Measurements from ENCODE around the gene KRT77. TPM values are rescaled to one million over a fixed set of nuclear protein-coding genes. Genes with fewer than 3 reads are reported as not detected.
"Not testable (repeated sequence)": the region's sequence is repeated elsewhere in the genome, so short reads cannot be mapped to it uniquely, and the experiment has no call there.

The KRT77 gene
- total RNA-seq, result not detected in 2 replicates

DNA sequence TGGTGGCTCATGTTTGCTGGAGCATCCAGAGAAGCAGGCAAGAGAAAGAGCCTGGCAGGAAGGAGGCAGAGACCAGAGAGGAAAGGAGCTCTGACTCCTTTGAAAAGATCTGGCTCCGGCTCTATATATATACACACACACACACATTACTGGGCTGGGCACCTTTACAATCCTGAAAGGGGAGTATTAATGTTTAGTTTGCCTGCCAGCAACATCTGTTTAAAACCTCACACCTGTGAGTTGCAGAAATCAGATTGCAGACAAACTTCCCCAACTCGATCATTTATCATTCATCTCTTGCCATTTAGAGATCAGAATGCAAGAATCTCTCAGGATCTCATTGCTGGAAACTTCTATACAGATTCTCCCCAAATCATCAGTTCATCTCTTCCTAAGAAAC, at the start of gene KRT77:
TSS of gene KRT77 (minus strand) at position 101 of the 400 bp plus-strand sequence. CDS start at position 11, 90 bp downstream.
- no peak for DNase-seq (ENCODE audit: low read depth, low spot score)

DNA sequence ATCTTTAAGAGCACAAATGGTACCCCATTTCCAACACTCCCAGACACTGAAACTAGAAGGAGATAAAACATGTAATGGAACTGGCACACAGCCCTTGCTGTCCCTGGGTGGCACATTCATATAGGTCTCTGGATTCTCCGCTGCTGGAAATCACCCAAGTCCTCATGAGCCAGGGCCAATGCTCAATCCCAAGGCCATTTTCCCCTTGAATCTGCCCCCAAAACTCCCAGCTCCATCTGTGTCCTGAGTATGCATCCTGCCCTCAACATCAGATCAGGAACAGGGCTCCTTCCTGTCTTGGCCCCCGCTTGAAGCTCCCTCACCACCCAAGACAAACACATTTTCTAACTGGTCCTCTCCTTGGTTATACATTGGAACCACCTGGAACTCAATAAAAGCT, 49.2 kb upstream of the KRT77 start:
- no peak for DNase-seq (ENCODE audit: low read depth, low spot score)

DNA sequence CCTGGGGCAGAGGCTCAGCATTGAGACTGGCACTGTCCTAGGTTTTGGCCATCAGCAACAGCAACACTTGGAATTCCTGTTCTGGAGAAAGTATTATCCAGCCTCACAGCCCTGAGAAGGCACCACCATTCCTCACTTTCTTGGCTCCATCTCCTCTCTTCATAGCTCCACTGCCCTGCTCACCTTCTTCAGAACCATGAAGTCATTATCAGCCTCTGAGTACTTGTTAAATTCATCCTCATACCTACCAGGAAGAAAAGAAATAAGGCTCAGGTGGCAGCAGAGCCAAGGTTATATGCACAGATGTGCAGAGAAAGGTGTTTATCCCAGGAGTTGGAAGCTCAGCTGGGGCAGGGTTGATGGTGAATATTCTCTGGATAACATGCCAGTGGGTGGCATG, 48.5 kb upstream of the KRT77 start:
- no peak for DNase-seq (ENCODE audit: low read depth, low spot score)

DNA sequence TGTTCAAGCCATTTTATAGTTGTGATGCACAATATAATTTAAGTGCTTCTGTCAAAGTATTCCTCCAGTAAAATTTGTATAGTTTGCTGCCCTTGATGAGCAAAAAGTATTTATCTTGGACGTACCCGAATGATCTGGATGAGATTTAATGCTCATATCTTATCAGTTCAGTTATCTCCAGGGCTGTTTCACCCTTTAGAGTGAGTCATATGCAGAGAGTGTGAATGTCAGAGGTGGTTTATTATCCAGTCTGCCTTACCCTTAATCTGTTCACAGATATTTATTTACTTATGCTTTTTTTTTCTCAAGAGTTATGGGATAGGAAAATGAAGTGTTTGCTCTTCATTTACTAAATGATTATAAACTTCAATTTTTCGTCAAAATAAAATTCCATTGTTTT, 47.2 kb upstream of the KRT77 start:
- not testable (repeated sequence) for DNase-seq (ENCODE audit: low read depth, low spot score)

DNA sequence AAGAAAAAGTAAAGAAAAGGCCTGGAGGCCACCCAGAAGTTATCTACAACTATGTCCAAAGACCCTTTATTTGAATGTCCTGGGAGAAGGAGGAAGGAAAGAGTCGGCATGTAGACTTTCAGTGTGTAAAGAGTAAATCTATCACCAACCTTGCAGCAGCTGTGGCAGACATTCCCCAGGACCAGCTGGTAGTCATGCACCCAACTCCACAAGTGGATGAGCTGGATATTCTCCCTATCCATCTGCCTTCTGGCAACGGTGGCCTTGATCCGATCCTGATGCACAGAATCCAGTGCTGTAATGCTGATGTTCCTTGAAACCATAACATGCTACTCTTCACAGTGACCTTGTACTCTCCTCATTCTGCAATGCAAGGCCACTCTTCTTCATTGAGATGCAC, 46.5 kb upstream of the KRT77 start:
- DNase-seq (ENCODE audit: low read depth, low spot score), result no peak

DNA sequence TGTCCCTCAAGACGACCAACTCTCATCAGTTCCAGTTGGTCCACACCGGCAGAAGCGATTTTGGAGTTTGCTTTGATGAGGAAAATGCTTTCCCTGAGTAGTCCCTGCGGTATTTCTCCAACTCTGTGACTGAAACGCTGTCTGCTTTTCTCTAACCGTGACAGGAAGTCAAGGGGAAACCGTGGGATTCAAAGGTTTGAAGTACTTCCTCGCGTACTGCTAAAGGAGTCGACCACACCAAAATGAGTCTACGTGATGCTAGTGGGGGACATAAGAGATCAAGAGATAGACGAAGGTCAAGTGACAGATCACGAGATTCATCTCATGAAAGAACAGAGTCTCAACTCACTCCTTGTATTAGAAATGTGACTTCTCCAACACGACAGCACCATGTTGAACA, 45.3 kb upstream of the KRT77 start:
- DNase-seq (ENCODE audit: low read depth, low spot score), result no peak

DNA sequence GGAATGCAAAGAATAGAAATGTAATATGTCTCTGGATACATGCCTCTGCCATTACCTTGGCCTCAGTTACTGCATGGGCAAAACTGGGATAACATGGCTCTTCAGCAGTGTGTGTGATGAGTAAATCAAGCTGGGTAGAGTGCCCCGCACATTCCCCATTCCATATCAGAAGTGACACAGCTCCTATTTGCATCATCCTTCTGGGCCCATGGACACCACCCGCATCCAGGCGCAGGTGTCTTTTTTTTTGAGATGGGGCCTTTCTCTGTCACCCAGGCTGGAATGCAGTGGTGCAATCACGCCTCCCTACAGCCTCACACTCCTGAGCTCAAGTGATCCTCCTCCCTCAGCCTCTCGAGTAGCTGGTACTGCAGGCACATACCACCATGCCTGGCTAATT, 42.2 kb upstream of the KRT77 start:
- no peak for DNase-seq (ENCODE audit: low read depth, low spot score)

DNA sequence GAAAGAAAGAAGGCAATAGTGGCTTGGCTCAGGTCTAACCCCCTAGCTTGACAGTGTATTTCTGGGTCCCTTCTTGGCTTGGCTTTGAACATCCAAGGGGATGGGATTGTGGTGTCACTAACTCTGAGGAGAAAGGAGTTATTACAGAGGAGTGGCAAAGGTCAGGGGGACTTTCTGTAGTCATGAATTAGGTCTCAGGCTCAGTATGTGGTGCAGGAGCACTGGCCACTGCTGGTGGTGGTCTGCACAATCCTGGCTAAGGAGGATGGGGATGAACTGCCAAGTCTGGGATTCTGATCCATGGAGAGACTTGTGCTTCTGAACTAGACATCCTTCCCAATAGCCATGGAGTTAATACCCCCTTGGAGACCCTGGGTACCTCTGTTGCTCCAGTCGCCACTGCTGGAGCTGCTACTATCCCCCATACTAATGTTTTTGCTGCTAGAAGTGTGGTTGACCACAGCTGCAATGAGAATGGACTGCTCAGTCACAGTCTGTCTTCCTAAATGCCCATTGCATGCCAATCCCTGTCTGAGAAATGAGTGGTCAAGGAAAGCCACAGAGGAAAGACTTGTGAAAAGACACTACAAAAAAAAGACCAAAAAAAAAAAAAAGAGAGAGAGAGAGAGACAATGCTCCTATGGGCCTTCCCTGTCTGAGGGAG, 41.3 kb upstream of the KRT77 start:
- DNase-seq (ENCODE audit: low read depth, low spot score), result no peak

DNA sequence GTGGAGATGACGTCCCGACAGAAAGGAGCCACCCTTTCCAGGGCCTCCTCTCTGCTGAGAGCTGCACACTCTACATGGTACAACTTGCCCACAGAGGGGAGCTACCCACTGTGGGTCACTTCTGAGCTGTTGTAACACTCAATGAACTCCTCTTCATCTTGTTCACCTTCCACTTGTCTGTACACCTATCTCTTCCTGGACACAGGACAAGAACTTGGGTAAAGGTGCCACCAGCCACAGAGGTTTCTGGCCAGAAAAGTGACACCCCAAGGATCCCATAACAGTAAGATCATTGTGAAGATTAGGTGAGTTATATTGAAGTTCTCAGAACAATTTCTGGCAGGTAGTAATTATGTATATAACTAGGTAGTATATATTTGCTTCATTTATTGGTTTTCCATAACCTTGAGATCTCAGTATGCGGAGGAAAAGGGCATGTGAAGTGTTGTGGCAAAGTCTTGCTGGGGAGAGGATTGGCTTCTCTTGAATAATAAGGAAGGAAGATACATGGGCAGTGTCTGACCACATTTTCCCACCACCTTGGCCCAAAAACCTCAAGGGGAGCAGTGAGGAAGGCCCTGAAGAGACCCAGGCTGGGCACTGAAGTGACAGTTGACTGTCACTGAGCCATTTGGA, 39.6 kb upstream of the KRT77 start:
- no peak for DNase-seq (ENCODE audit: low read depth, low spot score)

DNA sequence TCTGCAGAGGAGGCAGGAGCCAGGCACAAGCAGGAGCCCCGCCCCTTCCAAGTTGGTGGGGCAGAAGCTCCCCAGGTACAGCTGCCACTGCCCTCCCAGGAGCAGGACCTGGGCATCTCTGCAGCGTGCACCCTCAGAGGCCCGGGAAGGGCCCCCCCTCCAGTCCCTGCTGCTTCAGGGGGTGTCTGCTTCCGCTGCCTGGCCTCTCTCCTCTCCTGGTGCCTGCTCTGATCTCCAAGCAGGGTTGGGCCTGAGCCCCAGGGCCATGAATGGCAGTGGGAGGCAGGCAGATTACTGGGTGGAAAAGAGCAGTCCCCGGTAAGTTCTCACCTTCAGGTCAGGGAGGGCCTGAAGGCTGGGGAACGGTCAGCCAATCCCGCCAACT, 38.9 kb upstream of the KRT77 start:
- DNase-seq (ENCODE audit: low read depth, low spot score), result no peak

DNA sequence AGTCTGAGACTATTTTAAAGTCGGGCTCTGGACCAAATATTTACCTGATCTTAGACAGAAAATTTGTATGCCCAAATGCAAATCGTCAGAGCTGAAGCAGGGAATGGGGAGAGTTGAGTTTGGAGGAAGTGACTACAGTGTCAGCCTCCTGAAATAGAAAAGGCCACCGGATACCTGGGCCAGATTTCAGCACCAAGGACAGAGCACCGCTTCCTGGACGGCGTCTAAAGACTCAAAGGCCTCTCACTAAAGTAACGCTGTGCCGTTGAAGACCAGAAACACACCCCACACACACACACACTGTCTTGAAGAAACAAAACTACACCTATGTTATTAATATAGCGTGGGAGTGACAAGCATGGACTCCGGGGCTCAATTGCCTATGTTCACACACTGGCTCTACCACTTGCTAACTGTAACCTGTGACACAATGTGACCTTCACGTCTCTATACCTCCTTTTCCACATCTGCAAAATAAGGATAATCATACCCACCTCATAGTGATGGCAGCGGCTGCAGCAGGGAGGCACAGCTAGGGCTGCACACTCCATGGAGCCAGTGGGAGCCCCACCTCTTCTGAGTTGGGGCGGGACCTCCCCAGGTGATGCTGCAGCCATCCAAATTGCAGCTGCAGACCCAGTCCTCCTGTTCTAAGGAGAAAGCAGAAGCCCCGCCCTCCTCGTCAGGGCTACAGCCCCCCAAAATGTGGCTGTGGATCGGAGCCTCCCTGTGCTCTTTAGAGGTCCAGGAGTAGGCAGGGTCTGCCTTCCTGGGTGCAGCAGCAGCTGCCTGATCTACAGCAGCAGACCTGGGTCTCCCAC, 38.3 kb upstream of the KRT77 start:
- no peak for DNase-seq (ENCODE audit: low read depth, low spot score)

DNA sequence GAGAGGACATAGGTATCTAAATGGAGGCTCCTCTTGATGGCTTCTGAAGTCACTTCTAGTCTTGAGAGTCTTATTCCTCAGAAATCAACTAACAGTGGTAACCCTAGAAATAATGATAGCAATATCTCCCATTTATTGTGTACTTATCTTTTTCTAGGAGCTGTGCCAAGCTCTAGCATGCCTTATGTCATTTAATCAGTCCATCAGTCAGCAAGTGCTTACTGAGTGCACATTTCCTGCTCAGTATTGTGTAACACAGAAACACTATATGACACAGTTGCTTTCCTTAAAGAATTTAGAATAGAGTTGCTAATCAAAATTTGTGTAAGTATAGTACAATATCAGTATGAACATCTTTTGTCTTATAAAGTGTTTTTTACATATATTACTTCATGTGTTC, 37.3 kb upstream of the KRT77 start:
- DNase-seq (ENCODE audit: low read depth, low spot score), result no peak

DNA sequence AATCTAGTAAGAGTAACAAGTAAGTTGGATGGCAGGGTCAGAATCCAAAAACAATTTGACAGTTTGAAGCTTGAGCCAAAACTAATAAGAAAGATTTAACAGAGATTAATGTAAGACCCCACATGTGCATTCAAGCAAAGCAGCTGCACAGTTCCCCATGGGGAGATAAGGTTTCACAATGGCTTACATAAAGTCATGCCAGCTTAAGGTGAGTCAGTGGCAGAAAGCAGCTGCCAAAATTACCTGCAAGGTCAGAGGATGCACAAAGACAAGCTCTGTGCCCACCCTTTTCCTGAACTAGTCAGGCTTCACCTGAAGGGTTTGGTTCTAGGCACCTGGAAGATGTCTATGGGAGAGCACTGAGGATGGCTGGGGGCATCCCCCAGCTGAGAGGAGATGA, 36.6 kb upstream of the KRT77 start:
- DNase-seq (ENCODE audit: low read depth, low spot score), result no peak

DNA sequence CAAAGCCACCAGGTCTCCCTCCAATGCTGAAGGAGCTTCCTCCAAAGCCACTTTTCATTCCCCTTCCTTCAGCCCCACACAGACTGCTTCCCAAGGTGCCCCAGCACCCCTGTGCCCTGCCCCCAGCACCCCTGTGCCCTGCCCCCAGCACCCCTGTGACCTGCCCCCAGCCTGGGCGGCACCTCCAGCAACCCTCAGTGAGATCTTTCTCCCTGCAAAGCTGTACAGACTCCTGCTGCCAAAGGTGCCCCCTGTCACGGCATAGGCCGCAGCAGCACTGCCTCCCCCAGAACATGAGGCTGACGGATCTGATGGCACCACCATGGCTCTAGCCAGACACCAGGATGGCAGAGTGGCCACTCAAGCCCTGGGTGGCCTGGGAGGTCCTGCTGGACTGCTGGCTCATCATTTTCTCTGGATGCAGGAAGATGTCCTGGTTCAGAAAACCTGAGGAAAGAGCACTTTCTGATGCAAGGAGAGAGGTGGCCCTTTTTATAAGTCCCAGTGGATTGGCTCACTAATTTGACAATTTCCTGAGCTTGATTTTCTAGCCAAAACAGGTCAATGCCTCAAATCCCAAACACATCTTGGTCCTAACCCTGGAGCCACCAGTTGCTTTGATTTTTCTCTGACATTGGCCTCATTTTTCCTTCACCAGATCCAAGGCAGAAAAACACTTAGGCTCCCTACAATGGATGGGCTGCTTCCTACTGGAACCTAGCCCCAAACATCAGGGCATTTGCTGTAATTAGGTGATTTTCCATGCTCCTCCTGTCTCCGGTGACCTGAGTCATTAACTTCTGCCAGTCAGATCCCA, 32.7 kb upstream of the KRT77 start:
- no peak for DNase-seq (ENCODE audit: low read depth, low spot score)

DNA sequence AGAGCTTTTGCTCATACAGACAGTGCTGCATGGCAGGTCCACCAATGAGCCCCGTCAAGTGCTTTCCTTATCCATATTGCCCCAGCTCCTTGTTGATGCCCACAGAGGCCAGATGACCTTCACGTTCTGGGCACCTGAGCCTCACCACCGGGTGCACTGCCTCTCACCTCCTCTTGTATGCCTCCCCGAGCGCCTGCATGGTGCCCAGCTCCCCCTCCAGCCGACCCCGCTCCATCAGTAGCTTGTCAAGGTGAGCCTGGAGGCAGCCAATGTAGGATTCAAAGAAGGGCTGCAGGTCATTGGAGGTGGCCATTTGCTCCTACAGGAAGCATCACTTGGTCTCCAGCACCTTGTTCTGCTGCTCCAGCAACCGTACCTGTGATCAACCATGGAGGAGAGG, 31.8 kb upstream of the KRT77 start:
- DNase-seq (ENCODE audit: low read depth, low spot score), result no peak

DNA sequence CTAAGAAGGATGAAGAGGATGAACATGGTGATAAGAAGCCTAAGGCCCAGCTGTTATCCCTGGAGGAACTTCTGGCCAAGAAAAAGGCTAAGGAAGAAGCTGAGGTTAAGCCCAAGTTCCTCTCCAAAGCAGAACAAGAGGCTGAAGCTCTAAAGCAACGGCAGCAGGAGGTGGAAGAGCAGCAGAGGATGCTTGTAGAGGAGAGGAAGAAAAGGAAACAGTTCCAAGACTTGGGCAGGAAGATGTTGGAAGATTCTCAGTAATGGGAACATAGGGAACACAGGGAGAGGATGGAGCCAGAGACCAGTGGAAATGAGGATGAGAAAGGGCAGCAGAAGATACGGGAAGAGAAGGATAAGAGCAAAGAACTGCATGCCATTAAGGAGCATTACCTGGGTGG, 27.5 kb upstream of the KRT77 start:
- no peak for DNase-seq (ENCODE audit: low read depth, low spot score)

DNA sequence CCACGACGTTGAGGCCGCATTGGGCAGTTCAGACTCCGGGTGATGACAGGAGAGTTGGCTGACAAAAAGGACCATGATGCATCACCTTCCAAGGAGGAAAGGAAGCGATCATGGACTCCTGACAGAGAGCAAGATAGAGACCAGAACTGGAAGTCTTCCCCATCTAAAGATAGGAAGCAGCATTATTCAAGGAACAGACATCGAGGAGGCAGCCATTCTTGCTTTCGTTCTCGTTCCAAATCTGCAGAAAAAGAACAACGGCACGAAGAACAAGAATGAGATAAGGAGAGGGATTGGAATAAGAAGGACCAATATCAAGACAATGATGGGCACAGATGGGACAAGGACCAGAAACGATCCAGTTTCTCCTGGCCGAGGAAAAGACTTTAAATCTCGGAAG, 27.1 kb upstream of the KRT77 start:
- DNase-seq (ENCODE audit: low read depth, low spot score), result no peak

DNA sequence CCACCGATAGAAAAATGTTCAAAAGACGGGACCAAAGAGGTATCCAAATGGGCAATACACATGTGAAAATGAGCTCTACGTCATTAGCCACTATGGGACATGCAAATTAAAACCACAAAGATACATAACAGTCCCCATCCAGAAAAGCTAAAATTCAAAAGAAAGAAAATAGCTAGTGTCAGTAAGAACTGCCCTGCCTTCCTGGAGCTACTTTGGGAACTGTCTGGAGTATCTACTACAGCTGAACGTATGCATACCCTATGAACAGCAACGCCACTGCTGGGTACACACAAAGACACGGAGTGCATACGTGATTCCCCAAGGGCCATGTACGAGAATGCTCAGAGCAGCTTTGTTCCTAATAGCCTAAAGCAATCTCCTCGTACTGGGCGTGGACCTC, 25.8 kb upstream of the KRT77 start:
- DNase-seq (ENCODE audit: low read depth, low spot score), result no peak

DNA sequence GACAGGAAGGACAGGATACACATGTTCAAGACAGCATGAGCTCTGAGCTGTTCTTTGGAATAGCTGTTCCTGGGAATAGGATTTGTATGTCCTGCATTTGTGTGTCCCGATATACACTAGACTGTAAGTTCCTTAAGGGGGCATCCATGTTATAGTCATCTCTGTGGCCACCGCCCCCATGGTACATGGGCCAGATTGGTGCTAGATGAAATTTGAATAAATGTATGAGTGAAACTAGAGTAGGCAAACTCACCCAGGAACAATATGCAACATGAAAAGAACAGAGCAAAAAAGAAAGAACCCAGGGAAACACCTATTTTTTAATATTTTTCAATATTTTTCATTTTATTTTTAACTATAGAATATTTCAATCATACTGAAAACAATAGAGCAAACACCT, 25.1 kb upstream of the KRT77 start:
- no peak for DNase-seq (ENCODE audit: low read depth, low spot score)

DNA sequence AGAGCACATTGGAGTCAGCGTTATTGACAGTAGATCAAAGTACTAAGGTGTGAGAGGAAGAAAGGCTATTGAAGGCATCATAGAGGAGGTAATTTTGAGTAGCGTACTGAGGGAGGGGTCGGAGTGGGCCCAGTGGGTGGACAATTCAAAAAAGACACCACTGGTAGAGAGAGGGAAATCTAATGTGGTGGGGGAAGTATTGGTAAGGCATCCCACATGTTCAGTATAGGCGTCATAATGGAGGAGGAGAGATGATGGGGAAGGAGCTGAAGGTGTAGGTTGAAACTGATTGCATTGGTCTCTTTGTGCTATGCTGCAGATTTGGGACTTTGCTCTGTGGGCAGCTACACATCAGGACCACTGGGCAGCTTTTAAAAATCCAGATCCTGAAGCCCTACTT, 23.7 kb upstream of the KRT77 start:
- no peak for DNase-seq (ENCODE audit: low read depth, low spot score)

DNA sequence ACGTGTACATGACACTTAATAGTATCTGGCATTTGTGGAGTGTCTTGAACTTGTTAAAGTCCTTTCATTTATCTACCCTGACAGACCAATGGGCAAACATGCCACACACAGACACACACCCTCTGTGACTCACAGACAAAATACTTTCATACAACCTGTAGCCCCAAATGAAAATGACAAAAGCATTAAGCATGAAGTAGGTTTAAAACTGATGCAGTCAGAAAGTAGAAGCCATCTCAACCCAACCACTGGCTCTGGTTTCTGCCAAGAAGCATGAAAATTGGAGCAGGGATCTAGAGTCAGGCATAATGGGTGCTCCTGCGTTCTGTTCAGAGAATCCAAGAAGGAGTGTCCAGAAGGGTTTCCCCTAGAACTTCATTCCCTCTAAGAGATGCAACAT, 23.1 kb upstream of the KRT77 start:
- no peak for DNase-seq (ENCODE audit: low read depth, low spot score)

DNA sequence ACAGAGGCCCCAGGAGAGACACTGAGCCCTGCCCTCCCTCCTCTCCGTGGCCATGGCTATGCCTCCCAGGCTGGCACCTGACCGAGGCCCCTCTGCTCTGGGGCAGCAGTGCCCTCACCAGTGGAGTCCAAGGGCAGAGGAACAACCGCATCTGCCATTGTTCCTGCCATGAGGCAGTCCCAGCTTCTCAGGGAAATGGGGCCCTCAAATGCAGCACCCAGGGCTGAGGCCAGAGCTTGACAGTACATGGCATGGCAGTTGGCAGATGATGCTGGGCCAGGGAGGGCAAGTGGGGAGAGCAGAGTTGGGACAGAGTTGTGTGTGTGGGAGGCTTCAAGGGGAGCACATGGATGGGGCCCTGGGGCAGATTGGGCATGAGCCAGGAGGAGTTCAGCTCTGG, 21.1 kb upstream of the KRT77 start:
- no peak for DNase-seq (ENCODE audit: low read depth, low spot score)

Data from pulmonary artery endothelial cell (primary cell).